HEK293 (cell line): ENCODE data around the gene LBHD2.
A peak's percentile ranks its signal among the peaks of the same experiment; 100 is the strongest.

ENCODE experiments used
- CTCF ChIA-PET: fragments of 350-600 bp; formaldehyde crosslinking; extraction: SDS; loops from one replicate; lab custom pipeline; 2021; ENCODE audit warnings: antibody characterized with exemption; lab: Yijun Ruan, JAX
- POLR2A ChIA-PET: fragments of 300-600 bp; formaldehyde crosslinking; extraction: SDS; loops from one replicate; lab custom pipeline; 2020; ENCODE audit warnings: antibody characterized with exemption, inconsistent platforms; lab: Yijun Ruan, JAX
- H3K27ac ChIP-seq: fragments of 200-500 bp; sonication (Bioruptor generic); 2 replicates; pipeline ENCODE4 v1.5.1; 2014; ENCODE audit warnings: low read depth, low read length, control low read depth, inconsistent platforms; ENCODE audit errors: extremely low read depth
- H3K36me3 ChIP-seq, 2 experiments: fragments of 200-500 bp in 1 of 2; sonication (Bioruptor generic) in 1 of 2; 1 replicate in 1 of 2; 2 replicates in 1 of 2; pipeline ENCODE4 v1.5.1; 2014 to 2017; ENCODE audit warnings: inconsistent platforms in 2 of 2, low read length in 2 of 2; ENCODE audit not compliant: control insufficient read depth in 2 of 2, insufficient read depth in 1 of 2
- H3K4me1 ChIP-seq: fragments of 200-500 bp; sonication (Bioruptor generic); 2 replicates; pipeline ENCODE4 v1.5.1; 2014; ENCODE audit warnings: mild to moderate bottlenecking, low read length, inconsistent platforms; ENCODE audit not compliant: control insufficient read depth, insufficient read depth
- H3K4me3 ChIP-seq: 2 replicates; pipeline ENCODE4 v1.5.1; 2011; ENCODE audit warnings: low read depth, mild to moderate bottlenecking, control low read depth, low read length, moderate library complexity
- H3K9me3 ChIP-seq: fragments of 200-500 bp; sonication (Bioruptor generic); 2 replicates; pipeline ENCODE4 v1.5.1; 2014; ENCODE audit warnings: low read depth, low read length, inconsistent platforms; ENCODE audit not compliant: control insufficient read depth, insufficient read depth
- GFI1B ChIP-seq: fragments of 450-650 bp; formaldehyde crosslinking; IDR thresholded peaks from 2 replicates; pipeline ENCODE4 v1.5.1; 2016; ENCODE audit warnings: missing biosample characterization, missing genetic modification characterization
- GLI2 ChIP-seq: fragments of 450-650 bp; formaldehyde crosslinking; IDR thresholded peaks from 2 replicates; pipeline ENCODE4; 2017; ENCODE audit warnings: missing biosample characterization, missing genetic modification characterization, low read depth, borderline replicate concordance
- SETDB1 ChIP-seq: IDR thresholded peaks from one replicate; pipeline ENCODE4 v1.6.1; 2017; ENCODE audit warnings: mild to moderate bottlenecking, low read length, moderate library complexity, mixed read lengths; ENCODE audit not compliant: insufficient read length
- ZNF132 ChIP-seq: fragments of 450-650 bp; formaldehyde crosslinking; IDR thresholded peaks from 2 replicates; pipeline ENCODE4 v1.5.1; 2017; ENCODE audit warnings: missing biosample characterization, missing genetic modification characterization, borderline replicate concordance
- ZNF138 ChIP-seq: fragments of 450-650 bp; formaldehyde crosslinking; IDR thresholded peaks from 2 replicates; pipeline ENCODE4 v1.5.1; 2016; ENCODE audit warnings: missing biosample characterization, missing genetic modification characterization, borderline replicate concordance
- ZNF140 ChIP-seq: fragments of 450-650 bp; formaldehyde crosslinking; IDR thresholded peaks from 2 replicates; pipeline ENCODE4 v1.5.1; 2016; ENCODE audit warnings: missing biosample characterization, missing genetic modification characterization
- ZNF223 ChIP-seq: fragments of 450-650 bp; formaldehyde crosslinking; IDR thresholded peaks from 2 replicates; pipeline ENCODE4 v1.5.1; 2016; ENCODE audit warnings: missing biosample characterization, missing genetic modification characterization
- ZNF266 ChIP-seq: fragments of 450-650 bp; formaldehyde crosslinking; IDR thresholded peaks from 2 replicates; pipeline ENCODE4 v1.5.1; 2016; ENCODE audit warnings: missing biosample characterization, missing genetic modification characterization, low read depth
- ZNF341 ChIP-seq: fragments of 450-650 bp; formaldehyde crosslinking; IDR thresholded peaks from 2 replicates; pipeline ENCODE4; 2016; ENCODE audit warnings: low read depth, missing biosample characterization, missing genetic modification characterization
- ZNF350 ChIP-seq: fragments of 450-650 bp; formaldehyde crosslinking; IDR thresholded peaks from 2 replicates; pipeline ENCODE4 v1.5.0; 2017; ENCODE audit warnings: missing biosample characterization, mild to moderate bottlenecking, missing genetic modification characterization
- ZNF37A ChIP-seq: fragments of 450-650 bp; IDR thresholded peaks from 2 replicates; pipeline ENCODE4 v1.5.1; 2018; ENCODE audit warnings: missing biosample characterization, missing genetic modification characterization
- ZNF433 ChIP-seq: fragments of 450-650 bp; formaldehyde crosslinking; IDR thresholded peaks from 2 replicates; pipeline ENCODE4 v1.5.1; 2016; ENCODE audit warnings: missing biosample characterization, missing genetic modification characterization, low read depth
- ZNF521 ChIP-seq: fragments of 450-650 bp; formaldehyde crosslinking; IDR thresholded peaks from 2 replicates; pipeline ENCODE4 v1.5.1; 2017; ENCODE audit warnings: missing biosample characterization, mild to moderate bottlenecking, missing genetic modification characterization
- ZNF585B ChIP-seq: fragments of 450-650 bp; formaldehyde crosslinking; IDR thresholded peaks from 2 replicates; pipeline ENCODE4 v1.5.1; 2016; ENCODE audit warnings: missing biosample characterization, missing genetic modification characterization
- ZNF701 ChIP-seq: fragments of 450-650 bp; formaldehyde crosslinking; IDR thresholded peaks from 2 replicates; pipeline ENCODE4 v1.5.1; 2016; ENCODE audit warnings: missing biosample characterization, missing genetic modification characterization
- ZNF768 ChIP-seq: fragments of 450-650 bp; formaldehyde crosslinking; IDR thresholded peaks from 2 replicates; pipeline ENCODE4 v1.5.1; 2018; ENCODE audit warnings: missing biosample characterization, mild to moderate bottlenecking, missing genetic modification characterization
- TF ChIP-seq, protein P1 (sequence below): fragments of 450-650 bp; formaldehyde crosslinking; IDR thresholded peaks from 2 replicates; pipeline ENCODE4 v1.5.1; 2016; ENCODE audit warnings: missing biosample characterization, missing genetic modification characterization
- TF ChIP-seq, protein P2 (sequence below): fragments of 450-650 bp; formaldehyde crosslinking; IDR thresholded peaks from 2 replicates; pipeline ENCODE4 v1.5.1; 2016; ENCODE audit warnings: missing biosample characterization, missing genetic modification characterization, borderline replicate concordance
- TF ChIP-seq, protein P3 (sequence below): fragments of 450-650 bp; formaldehyde crosslinking; IDR thresholded peaks from 2 replicates; pipeline ENCODE4 v1.5.1; 2016; ENCODE audit warnings: missing biosample characterization, missing genetic modification characterization
- TF ChIP-seq, protein P4 (sequence below): fragments of 450-650 bp; formaldehyde crosslinking; IDR thresholded peaks from 2 replicates; pipeline ENCODE4 v1.5.1; 2016; ENCODE audit warnings: missing biosample characterization, missing genetic modification characterization, low read depth
- TF ChIP-seq, protein P5 (sequence below): fragments of 450-650 bp; formaldehyde crosslinking; IDR thresholded peaks from 2 replicates; pipeline ENCODE4 v1.5.1; 2016; ENCODE audit warnings: missing biosample characterization, missing genetic modification characterization

Gene LBHD2

DNA sequence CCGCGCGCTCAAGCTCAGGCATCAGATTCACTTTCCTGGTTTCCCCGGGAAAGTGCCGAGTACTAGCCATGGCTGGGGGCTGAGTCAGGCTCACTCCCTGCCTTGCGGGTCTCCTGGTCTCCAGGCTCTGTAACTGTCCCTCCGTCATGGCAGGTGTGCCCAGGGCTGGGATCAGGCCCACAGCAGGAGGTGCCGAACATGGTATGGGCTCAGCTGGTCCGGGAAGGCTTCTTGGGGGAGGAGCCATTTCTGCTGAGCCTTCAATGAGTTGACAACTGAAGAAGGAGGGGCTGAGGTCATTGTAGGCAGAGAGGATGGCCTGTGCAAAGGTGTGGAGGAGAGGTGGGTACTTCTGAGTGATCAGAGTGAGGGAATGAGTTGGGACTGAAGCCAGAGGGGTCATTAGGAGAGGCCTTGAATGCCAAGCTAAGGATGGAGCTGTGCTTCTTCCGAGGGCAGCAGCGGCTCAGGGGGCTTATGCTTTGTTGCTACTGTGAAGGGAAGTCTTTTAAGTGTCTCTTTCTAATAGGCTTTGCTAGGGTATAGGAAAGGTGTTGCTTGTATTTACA, 11.3 kb downstream of the LBHD2 start (continued):
- TF ChIP-seq, protein P1, sequence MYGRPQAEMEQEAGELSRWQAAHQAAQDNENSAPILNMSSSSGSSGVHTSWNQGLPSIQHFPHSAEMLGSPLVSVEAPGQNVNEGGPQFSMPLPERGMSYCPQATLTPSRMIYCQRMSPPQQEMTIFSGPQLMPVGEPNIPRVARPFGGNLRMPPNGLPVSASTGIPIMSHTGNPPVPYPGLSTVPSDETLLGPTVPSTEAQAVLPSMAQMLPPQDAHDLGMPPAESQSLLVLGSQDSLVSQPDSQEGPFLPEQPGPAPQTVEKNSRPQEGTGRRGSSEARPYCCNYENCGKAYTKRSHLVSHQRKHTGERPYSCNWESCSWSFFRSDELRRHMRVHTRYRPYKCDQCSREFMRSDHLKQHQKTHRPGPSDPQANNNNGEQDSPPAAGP: peak; percentile 67; the same call in 1 of the 2 replicates

DNA sequence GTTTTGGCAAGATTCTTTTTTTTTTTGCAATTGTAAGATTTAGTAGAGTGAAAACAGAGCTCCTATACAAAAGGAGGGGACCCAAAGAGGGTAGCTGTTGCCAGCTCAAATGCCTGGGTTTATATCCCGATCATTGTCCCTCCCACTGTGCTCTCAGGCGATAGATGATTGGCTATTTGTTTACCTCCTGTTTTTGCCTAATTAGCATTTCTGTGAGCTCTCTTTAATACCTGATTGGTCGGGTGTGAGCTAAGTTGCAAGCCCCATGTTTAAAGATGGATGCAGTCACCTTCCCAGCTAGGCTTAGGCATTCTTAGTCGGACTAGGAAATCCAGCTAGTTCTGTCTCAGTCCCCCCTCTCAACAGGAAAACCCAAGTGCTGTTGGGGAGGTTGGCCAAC, 12.4 kb downstream of the LBHD2 start:
- CTCF ChIA-PET: interaction anchor here (0.6 to 3.6 kb wide), 6 partner anchors 9 to 1627 kb away, joined by 3 to 44 read pairs (median 4); no protein-coding TSS in a partner anchor
- no peak for TF ChIP-seq ZNF701 (tag by site-specific recombination)
- TF ChIP-seq, protein P2, sequence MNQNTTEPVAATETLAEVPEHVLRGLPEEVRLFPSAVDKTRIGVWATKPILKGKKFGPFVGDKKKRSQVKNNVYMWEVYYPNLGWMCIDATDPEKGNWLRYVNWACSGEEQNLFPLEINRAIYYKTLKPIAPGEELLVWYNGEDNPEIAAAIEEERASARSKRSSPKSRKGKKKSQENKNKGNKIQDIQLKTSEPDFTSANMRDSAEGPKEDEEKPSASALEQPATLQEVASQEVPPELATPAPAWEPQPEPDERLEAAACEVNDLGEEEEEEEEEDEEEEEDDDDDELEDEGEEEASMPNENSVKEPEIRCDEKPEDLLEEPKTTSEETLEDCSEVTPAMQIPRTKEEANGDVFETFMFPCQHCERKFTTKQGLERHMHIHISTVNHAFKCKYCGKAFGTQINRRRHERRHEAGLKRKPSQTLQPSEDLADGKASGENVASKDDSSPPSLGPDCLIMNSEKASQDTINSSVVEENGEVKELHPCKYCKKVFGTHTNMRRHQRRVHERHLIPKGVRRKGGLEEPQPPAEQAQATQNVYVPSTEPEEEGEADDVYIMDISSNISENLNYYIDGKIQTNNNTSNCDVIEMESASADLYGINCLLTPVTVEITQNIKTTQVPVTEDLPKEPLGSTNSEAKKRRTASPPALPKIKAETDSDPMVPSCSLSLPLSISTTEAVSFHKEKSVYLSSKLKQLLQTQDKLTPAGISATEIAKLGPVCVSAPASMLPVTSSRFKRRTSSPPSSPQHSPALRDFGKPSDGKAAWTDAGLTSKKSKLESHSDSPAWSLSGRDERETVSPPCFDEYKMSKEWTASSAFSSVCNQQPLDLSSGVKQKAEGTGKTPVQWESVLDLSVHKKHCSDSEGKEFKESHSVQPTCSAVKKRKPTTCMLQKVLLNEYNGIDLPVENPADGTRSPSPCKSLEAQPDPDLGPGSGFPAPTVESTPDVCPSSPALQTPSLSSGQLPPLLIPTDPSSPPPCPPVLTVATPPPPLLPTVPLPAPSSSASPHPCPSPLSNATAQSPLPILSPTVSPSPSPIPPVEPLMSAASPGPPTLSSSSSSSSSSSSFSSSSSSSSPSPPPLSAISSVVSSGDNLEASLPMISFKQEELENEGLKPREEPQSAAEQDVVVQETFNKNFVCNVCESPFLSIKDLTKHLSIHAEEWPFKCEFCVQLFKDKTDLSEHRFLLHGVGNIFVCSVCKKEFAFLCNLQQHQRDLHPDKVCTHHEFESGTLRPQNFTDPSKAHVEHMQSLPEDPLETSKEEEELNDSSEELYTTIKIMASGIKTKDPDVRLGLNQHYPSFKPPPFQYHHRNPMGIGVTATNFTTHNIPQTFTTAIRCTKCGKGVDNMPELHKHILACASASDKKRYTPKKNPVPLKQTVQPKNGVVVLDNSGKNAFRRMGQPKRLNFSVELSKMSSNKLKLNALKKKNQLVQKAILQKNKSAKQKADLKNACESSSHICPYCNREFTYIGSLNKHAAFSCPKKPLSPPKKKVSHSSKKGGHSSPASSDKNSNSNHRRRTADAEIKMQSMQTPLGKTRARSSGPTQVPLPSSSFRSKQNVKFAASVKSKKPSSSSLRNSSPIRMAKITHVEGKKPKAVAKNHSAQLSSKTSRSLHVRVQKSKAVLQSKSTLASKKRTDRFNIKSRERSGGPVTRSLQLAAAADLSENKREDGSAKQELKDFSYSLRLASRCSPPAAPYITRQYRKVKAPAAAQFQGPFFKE: no peak
- no peak for TF ChIP-seq GFI1B (tag by site-specific recombination)
- TF ChIP-seq, protein P3, sequence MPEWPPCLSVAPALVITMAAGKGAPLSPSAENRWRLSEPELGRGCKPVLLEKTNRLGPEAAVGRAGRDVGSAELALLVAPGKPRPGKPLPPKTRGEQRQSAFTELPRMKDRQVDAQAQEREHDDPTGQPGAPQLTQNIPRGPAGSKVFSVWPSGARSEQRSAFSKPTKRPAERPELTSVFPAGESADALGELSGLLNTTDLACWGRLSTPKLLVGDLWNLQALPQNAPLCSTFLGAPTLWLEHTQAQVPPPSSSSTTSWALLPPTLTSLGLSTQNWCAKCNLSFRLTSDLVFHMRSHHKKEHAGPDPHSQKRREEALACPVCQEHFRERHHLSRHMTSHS (tag by site-specific recombination): no peak
- TF ChIP-seq ZNF341: no peak
- TF ChIP-seq, protein P4, sequence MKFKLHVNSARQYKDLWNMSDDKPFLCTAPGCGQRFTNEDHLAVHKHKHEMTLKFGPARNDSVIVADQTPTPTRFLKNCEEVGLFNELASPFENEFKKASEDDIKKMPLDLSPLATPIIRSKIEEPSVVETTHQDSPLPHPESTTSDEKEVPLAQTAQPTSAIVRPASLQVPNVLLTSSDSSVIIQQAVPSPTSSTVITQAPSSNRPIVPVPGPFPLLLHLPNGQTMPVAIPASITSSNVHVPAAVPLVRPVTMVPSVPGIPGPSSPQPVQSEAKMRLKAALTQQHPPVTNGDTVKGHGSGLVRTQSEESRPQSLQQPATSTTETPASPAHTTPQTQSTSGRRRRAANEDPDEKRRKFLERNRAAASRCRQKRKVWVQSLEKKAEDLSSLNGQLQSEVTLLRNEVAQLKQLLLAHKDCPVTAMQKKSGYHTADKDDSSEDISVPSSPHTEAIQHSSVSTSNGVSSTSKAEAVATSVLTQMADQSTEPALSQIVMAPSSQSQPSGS (tag by site-specific recombination): no peak
- TF ChIP-seq ZNF223 (tag by site-specific recombination): no peak
- TF ChIP-seq ZNF433 (tag by site-specific recombination): no peak
- TF ChIP-seq ZNF138: no peak
- TF ChIP-seq ZNF37A: no peak
- no peak for TF ChIP-seq ZNF768 (tag by site-specific recombination)
- no peak for TF ChIP-seq ZNF585B (tag by site-specific recombination)
- TF ChIP-seq ZNF350 (tag by site-specific recombination): no peak
- no peak for TF ChIP-seq GLI2 (tag by site-specific recombination)
- no peak for TF ChIP-seq SETDB1
- TF ChIP-seq ZNF140 (tag by site-specific recombination): no peak
- no peak for TF ChIP-seq ZNF132 (tag by site-specific recombination)
- no peak for TF ChIP-seq ZNF266 (tag by site-specific recombination)
- no peak for TF ChIP-seq ZNF521 (tag by site-specific recombination)
- TF ChIP-seq, protein P5, sequence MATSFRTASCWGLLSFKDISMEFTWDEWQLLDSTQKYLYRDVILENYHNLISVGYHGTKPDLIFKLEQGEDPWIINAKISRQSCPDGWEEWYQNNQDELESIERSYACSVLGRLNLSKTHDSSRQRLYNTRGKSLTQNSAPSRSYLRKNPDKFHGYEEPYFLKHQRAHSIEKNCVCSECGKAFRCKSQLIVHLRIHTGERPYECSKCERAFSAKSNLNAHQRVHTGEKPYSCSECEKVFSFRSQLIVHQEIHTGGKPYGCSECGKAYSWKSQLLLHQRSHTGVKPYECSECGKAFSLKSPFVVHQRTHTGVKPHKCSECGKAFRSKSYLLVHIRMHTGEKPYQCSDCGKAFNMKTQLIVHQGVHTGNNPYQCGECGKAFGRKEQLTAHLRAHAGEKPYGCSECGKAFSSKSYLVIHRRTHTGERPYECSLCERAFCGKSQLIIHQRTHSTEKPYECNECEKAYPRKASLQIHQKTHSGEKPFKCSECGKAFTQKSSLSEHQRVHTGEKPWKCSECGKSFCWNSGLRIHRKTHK (tag by site-specific recombination): no peak
- TF ChIP-seq, all 188 proteins: peak for 0
- H3K4me3 ChIP-seq: no peak overlapping the region
- H3K27ac ChIP-seq: no peak overlapping the region
- H3K36me3 ChIP-seq: no peaks in the 10 kb centered on the region
- H3K9me3 ChIP-seq: no peaks in the 10 kb centered on the region
- POLR2A ChIA-PET: interaction anchor here (1.5 kb wide), 1 partner anchor 10 kb away, joined by 3 read pairs; no protein-coding TSS in a partner anchor
- 0 out of 2 replicates have a peak, but pooled peaks cover 2% of the 10 kb centered on the region for H3K4me1 ChIP-seq
